ENCODE measurements around the gene SYT7.

Gene SYT7

DNA sequence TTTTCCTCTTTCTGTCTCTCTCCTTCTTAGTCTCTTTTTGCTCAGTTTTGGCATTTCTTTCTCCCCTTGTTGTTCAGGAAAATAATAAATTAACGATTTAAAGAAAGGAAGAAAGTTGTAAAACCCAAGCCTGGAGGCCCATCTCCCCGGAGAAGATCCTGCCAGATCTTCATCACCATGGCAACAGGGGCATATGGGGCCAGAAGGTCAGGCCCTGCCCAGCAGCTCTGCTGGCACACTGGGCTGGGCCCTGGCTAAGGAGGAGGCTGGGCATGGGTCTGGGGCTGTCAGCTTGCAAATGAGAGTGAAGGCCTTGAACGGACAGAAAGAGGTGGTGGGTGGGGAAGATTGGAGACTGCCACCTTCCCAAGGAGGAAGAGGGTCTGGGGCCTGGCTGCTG, 69.5 kb downstream of the SYT7 start:
- DNase-seq = no peak

DNA sequence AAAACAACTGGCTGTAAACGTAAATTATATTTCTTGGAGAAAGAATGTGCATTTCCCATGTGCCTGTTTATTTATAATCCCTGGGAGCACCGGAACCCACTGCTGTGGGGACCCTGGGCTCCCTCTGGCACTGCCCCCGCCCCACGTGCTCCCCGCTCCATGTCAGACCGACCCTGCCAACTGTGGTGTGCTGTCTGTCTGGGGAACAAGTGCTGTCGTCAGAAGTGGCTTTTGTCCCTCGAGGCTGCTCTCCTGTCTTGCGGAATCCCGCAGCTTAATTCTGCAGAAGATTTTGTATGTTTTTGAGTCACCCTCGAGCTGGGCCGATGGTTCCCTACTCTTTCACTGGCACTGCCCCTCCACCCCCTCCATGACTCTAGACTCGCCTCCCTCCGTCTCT, 69.9 kb downstream of the SYT7 start:
- DNase-seq = no peak

GRCh38 chr11:61510166-61510919, 70.5 kb downstream of the SYT7 start:
- no peak for DNase-seq

DNA sequence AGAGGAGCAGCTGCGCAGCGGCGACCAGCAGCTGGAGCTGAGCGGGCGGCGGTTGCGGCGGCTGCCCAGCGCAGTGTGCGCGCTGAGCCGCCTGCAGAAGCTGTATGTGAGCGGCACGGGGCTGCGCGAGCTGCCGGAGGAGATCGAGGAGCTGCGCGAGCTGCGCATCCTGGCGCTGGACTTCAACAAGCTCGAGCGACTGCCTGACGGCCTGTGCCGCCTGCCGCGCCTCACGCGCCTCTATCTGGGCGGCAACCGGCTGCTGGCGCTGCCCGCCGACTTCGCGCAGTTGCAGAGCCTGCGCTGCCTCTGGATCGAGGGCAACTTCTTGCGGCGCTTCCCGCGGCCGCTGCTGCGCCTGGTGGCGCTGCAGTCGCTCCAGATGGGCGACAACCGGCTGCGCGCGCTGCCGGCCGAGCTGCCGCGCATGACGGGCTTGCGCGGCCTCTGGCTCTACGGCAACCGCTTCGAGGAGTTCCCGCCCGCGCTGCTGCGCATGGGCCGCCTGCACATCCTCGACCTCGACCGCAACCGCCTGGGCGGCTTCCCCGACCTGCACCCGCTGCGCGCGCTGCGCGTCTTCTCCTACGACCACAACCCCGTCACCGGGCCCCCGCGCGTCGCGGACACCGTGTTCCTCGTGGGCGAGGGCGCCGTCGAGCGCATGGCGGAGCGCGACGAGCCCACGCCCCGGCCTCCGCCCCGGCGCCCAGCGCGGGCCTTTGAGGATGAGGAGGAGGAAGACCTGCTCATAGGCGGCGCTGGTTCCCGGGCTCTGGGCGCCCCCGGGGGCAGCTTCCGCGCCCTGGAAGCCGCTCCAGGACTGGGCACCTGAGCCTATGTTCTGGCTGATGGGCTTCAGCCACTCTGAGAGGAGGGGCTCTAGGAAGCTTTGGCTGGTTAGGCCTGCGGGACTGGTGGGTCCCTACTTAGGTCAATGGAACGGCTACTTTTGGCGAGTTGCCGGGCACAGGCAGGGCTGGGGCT, 71.5 kb downstream of the SYT7 start:
- DNase-seq = peak; percentile 57

GRCh38 chr11:61507962-61508861, 72.7 kb downstream of the SYT7 start, which contains the start of gene LRRC10B:
Gene LRRC10B (plus strand): TSS chr11:61508749. CDS start chr11:61508999, 250 bp downstream.
- DNase-seq = peak; percentile 34

GRCh38 chr11:61507012-61507768, 73.7 kb downstream of the SYT7 start:
- no peak for DNase-seq

DNA sequence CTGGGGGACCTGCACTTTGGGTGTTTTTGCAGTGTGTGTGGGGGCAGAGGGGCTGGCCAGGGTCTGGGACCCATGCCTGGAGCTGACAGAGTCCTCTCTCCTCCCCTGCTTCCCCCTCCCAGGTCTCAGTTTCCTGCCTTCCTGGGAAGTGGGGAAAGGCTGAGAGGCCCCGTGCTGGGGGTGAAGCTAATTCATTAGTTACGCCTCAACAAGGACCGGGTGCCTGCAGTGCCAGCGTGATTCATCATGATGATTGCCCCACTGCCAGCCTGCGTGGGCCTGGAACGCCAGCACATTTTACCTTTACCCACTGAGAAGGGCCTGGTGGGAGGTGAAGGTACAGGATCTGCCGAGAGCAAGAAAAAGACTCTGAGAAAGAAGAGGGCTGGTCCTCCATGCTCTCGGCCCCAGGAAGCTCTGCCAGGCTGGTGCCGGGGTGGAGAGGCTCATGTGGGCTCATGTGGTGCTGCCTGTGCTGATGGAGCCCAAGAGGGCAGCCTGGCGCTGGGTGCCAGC, 75.2 kb downstream of the SYT7 start:
- DNase-seq = no peak

DNA sequence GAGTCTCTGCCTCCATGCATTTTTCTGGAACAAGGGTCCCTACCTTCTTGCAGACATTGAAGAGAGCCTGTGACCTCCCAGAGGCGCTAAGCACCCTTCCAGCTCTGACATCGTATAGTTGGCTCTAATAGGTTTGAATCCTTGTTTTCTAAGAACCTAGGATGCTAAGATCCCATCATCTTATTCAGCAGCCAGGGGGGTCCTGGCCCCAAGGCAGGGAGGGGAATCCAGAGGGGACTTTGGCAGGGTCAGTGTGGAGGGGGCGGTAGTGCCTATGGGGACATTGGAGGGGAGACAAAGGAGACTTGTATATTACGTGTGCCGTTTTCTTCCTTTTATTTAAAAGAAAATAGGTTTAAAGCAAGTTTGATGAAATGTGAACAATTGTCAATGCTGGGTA, 75.8 kb downstream of the SYT7 start:
- DNase-seq = no peak

GRCh38 chr11:61503135-61503770, 77.6 kb downstream of the SYT7 start:
- DNase-seq = no peak

- no peak for DNase-seq
Measured at GRCh38 chr11:61502522-61502921, 78.4 kb downstream of the SYT7 start.

- DNase-seq = no peak
Measured at GRCh38 chr11:61499816-61500491, 80.9 kb downstream of the SYT7 start.

- DNase-seq = no peak
Measured at GRCh38 chr11:61498767-61499341, 82.0 kb downstream of the SYT7 start.

DNA sequence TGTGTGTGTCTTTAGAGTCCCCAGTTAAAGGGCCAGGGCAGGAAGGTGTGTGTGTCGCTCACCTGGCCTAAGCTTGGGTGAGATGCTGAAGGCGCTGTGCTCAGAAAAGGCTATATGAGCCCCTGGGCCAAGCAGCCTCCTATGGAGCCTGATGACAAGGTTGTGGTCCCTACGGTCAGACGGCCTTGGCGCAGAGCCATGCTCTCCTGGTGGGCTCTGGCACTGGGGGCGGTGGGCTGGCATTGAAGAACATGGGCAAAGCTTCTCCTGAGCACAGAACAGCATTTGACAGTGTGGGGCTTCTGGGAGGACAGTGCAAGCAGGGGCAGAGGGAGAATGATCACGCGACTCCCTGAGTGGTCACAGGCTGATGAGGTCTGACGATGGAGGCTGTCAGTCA, 83.0 kb downstream of the SYT7 start:
- DNase-seq = no peak

- DNase-seq = no peak
Measured at GRCh38 chr11:61497473-61497872, 83.4 kb downstream of the SYT7 start.

GRCh38 chr11:61496602-61497400, 84.1 kb downstream of the SYT7 start:
- no peak for DNase-seq

GRCh38 chr11:61495801-61496601, 84.9 kb downstream of the SYT7 start:
- DNase-seq = no peak

DNA sequence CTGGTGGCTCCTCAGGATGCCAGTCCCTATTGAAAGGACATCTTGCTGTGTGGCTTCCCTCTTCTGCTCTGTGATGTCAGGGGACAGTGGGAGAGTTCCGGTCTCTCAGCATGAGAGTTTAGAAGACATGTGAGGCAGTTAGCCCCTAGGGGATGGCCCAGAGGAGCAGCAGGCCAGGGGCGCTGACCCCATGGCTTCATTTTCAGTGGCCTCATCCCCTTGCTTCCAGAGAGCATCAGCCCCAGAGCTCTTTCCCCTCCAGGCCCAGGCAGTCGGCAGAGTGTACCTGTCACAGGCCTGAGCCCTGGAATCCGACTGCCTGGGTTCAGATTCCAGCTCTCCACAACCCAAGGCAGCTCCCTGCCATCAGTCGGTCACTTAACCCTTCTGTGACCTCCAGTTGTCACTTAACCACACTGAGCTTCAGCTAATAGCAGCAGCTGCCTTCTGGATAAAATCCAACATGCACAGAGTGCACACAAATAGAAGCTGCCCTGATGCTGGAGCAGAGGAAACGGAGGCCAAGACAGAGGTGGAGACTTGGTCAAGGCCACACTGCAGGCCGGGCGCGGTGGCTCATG, 86.4 kb downstream of the SYT7 start:
- no peak for DNase-seq
